SK-N-SH (cell line): Measurements from ENCODE around the gene TNFRSF19. TPM values are rescaled to one million over a fixed set of nuclear protein-coding genes. Genes with fewer than 3 reads are reported as not detected.

Experiments
- CTCF ChIA-PET: fragments of 300-600, 350-600 bp; formaldehyde crosslinking; extraction: SDS; loops from one replicate; lab custom pipeline; 2021; lab: Yijun Ruan, JAX
- POLR2A ChIA-PET: fragments of 350-600 bp; sonication (Branson Sonifier 250); formaldehyde crosslinking; extraction: SDS; loops from one replicate; lab custom pipeline; 2020; ENCODE audit warnings: antibody characterized with exemption, inconsistent platforms; lab: Yijun Ruan, JAX
- DNase-seq: peaks from one replicate; pipeline ENCODE4 v3.0.0; 2012
- H2AFZ ChIP-seq: fragments of 200-600 bp; sonication (generic); 2 replicates; pipeline ENCODE4 v1.8.1; 2016; ENCODE audit warnings: antibody characterized with exemption, mild to moderate bottlenecking, low read depth
- H3F3A ChIP-seq: fragments of 200-600 bp; sonication (generic); replicated peaks from 2 replicates; pipeline ENCODE3; 2016; ENCODE audit warnings: antibody characterized with exemption, mild to moderate bottlenecking; ENCODE audit not compliant: insufficient read depth
- H3K27ac ChIP-seq, 2 experiments: fragments of 200-500 bp in 1 of 2; fragments of 200-600 bp in 1 of 2; sonication (Bioruptor generic) in 1 of 2; sonication (generic), shearing (Covaris generic) in 1 of 2; 2 replicates each; pipeline versions ENCODE4 v1.5.1 to v1.6.1; 2014 to 2016; ENCODE audit warnings: low read depth in 2 of 2, inconsistent platforms in 1 of 2, low read length in 1 of 2, mild to moderate bottlenecking in 1 of 2, mixed read lengths in 1 of 2
- H3K27me3 ChIP-seq: fragments of 200-600 bp; sonication (generic), shearing (Covaris generic); 2 replicates; pipeline ENCODE4 v1.6.1; 2016; ENCODE audit warnings: mixed run types; ENCODE audit not compliant: insufficient read depth
- H3K36me3 ChIP-seq, 2 experiments: fragments of 200-500 bp in 1 of 2; fragments of 200-600 bp in 1 of 2; sonication (Bioruptor generic) in 1 of 2; sonication (generic) in 1 of 2; replicated peaks in 1 of 2; 2 replicates each; pipeline versions ENCODE3 to v1.5.1; 2014 to 2016; ENCODE audit warnings: low read length in 1 of 2, mild to moderate bottlenecking in 1 of 2; ENCODE audit not compliant: insufficient read depth in 2 of 2, control insufficient read depth in 1 of 2
- H3K4me1 ChIP-seq, 2 experiments: fragments of 200-500 bp in 1 of 2; fragments of 200-600 bp in 1 of 2; sonication (Bioruptor generic) in 1 of 2; sonication (generic), shearing (Covaris generic) in 1 of 2; 2 replicates each; pipeline versions ENCODE4 v1.5.1 to v1.6.1; 2014 to 2016; ENCODE audit warnings: low read depth in 1 of 2, low read length in 1 of 2, mixed run types in 1 of 2; ENCODE audit not compliant: insufficient read depth in 2 of 2, control insufficient read depth in 1 of 2
- H3K4me2 ChIP-seq: fragments of 200-600 bp; sonication (generic), shearing (Covaris generic); 2 replicates; pipeline ENCODE4 v1.6.1; 2017; ENCODE audit warnings: mixed run types
- H3K4me3 ChIP-seq, 2 experiments: fragments of 200-500 bp in 1 of 2; fragments of 200-600 bp in 1 of 2; sonication (Bioruptor generic) in 1 of 2; sonication (generic), shearing (Covaris generic) in 1 of 2; 2 replicates each; pipeline versions ENCODE4 v1.5.1 to v1.8.1; 2014 to 2016; ENCODE audit warnings: low read depth in 2 of 2, inconsistent platforms in 1 of 2, low read length in 1 of 2, mild to moderate bottlenecking in 1 of 2, mixed read lengths in 1 of 2, moderate library complexity in 1 of 2
- H3K79me2 ChIP-seq: fragments of 200-600 bp; sonication (generic); 2 replicates; pipeline ENCODE4 v1.8.1; 2017; ENCODE audit warnings: mild to moderate bottlenecking; ENCODE audit not compliant: insufficient read depth
- H3K9ac ChIP-seq: fragments of 200-600 bp; sonication (generic); 2 replicates; pipeline ENCODE4 v1.6.1; 2017; ENCODE audit warnings: mixed run types
- H3K9me2 ChIP-seq: fragments of 200-600 bp; sonication (generic); 2 replicates; pipeline ENCODE4 v1.6.1; 2017; ENCODE audit warnings: mixed run types
- H3K9me3 ChIP-seq: fragments of 200-600 bp; sonication (generic); 2 replicates; pipeline ENCODE4 v1.6.1; 2017; ENCODE audit warnings: mixed run types, mild to moderate bottlenecking, moderate library complexity
- H4K20me1 ChIP-seq: fragments of 200-600 bp; sonication (generic); 2 replicates; pipeline ENCODE4 v1.6.1; 2017; ENCODE audit warnings: mild to moderate bottlenecking, mixed run types; ENCODE audit not compliant: insufficient read depth
- EP300 ChIP-seq, 2 experiments: IDR thresholded peaks; 2 replicates each; pipeline versions ENCODE4 v1.4.0 to v1.6.1; 2012; ENCODE audit warnings: borderline replicate concordance in 1 of 2, low read depth in 1 of 2, low read length in 1 of 2
- EZH2phosphoT487 ChIP-seq: fragments of 200-600 bp; sonication (generic); IDR thresholded peaks from 2 replicates; pipeline ENCODE4 v1.6.1; 2017; ENCODE audit warnings: low read depth, mixed run types, mild to moderate bottlenecking, antibody characterized with exemption, moderate library complexity, borderline replicate concordance
- FOXM1 ChIP-seq: IDR thresholded peaks from 2 replicates; pipeline ENCODE4 v1.4.0; 2012; ENCODE audit warnings: low read depth, mild to moderate bottlenecking
- MEF2A ChIP-seq: IDR thresholded peaks from 2 replicates; pipeline ENCODE4 v1.4.0; 2012; ENCODE audit warnings: low read depth, borderline replicate concordance
- RAD21 ChIP-seq: IDR thresholded peaks from 2 replicates; pipeline ENCODE4 v1.6.1; 2012; ENCODE audit warnings: mild to moderate bottlenecking, low read length
- RFX5 ChIP-seq: IDR thresholded peaks from 2 replicates; pipeline ENCODE4 v1.6.1; 2012; ENCODE audit warnings: mild to moderate bottlenecking, improper control_type of control experiment, low read length
- SIN3A ChIP-seq: IDR thresholded peaks from 2 replicates; pipeline ENCODE4 v1.6.1; 2012; ENCODE audit warnings: low read depth, mild to moderate bottlenecking, low read length, moderate library complexity, borderline replicate concordance
- SMC3 ChIP-seq: IDR thresholded peaks from 2 replicates; pipeline ENCODE4 v1.6.1; 2012; ENCODE audit warnings: low read depth, low read length, improper control_type of control experiment
- TAF1 ChIP-seq: IDR thresholded peaks from 2 replicates; pipeline ENCODE4 v1.6.1; 2012; ENCODE audit warnings: low read depth, mild to moderate bottlenecking, low read length, moderate library complexity, borderline replicate concordance
- TCF12 ChIP-seq: IDR thresholded peaks from 2 replicates; pipeline ENCODE4 v1.4.0; 2012
- WGBS: methylation state at CpG from one replicate; pipeline ENCODE4 v1.1.6; 2017; ENCODE audit warnings: low lambda C conversion rate; 5-methylcytosine and 5-hydroxymethylcytosine counted together
- polyA plus RNA-seq, 3 experiments: library from polyadenylated mRNA; depleted of rRNA; stranded (reverse); fragments of >200 nt; gene quantifications; 2 replicates each; pipeline ENCODE4 v1.2.3, GENCODE V29; 2012
- TF ChIP-seq, protein P1 (sequence below): IDR thresholded peaks from 2 replicates; pipeline ENCODE4 v1.6.1; 2012; ENCODE audit warnings: mild to moderate bottlenecking, low read depth, low read length, moderate library complexity

TNFRSF19 gene
- polyA plus RNA-seq, 1 of the 3 experiments (the other 2 are of a cell fraction) = 4.6 TPM

DNA sequence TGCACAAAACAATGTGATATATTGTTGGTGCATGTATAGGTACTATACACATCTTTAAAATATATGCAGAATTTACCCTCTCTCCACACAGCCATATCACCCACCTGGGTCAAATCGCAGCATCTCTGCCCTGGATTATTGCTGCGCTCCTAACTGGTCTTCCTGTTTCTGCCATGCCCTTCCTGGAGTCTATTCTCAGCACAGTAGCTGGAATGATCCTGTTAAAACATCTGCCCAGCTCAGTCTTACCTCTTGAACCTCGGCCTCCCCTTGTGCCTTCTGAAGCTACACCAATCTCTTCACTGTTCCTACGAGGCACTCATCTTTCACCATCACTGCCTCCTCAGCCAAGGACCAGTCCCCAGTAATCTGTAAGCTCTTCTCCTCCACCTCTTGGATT is 25.5 kb upstream of the TNFRSF19 start (continued):
- TF ChIP-seq RAD21 = no peak
- TF ChIP-seq RFX5 = no peak
- no peak for TF ChIP-seq EZH2phosphoT487
- TF ChIP-seq TCF12 = no peak
- TF ChIP-seq TAF1 = no peak
- TF ChIP-seq EP300 (IDR thresholded peaks at IDR 0.05; ENCODE audit: borderline replicate concordance in 1 of 2, low read depth in 1 of 2, low read length in 1 of 2) = no peak
- TF ChIP-seq FOXM1 = no peak

DNA sequence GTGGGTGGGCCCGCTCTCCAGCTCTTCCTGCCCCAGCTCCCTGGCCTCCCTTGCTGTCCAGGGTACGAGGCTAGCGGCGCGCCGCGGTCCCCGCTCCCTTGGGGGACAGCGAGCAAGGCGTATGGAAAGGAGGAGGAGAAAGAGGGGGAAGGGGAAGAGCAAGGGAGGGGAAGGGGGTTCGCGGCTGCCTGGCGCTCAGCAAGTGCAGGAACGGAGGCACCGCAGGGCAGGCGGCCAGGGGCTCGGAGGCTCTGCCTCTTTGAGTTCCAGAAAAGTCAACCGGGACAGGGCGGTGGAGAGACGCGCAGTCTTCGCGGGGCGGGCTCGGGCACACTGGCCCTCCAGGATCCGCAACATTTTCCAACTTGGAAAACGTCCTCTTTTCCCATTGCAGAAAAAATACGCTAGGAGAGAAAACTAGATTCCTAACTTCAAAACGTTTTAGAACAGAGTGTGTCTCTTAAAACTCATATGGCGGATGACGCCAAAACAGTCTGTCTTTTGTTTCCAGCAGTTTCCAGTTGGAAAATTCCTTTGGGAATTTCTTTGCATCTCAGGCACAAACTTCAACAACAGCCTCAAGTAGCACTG is 23.1 kb upstream of the TNFRSF19 start:
- Histone ChIP-seq H3K36me3 (no peaks in the 10 kb centered on the region), H3K9me2 (no peaks in the 10 kb centered on the region), H3K9ac (no peak overlapping the region), H3K4me1 (no peaks in the 10 kb centered on the region; a peak in 1 of 4 replicates), H4K20me1 (no peaks in the 10 kb centered on the region), H3K79me2 (no peaks in the 10 kb centered on the region), H3K4me3 (no peak overlapping the region), H3K9me3 (no peaks in the 10 kb centered on the region), H3F3A (no peaks in the 10 kb centered on the region), H3K4me2 (no peak overlapping the region), H3K27me3 (no peaks in the 10 kb centered on the region), H2AFZ (no peak overlapping the region), H3K27ac (no peak overlapping the region)
- TF ChIP-seq SIN3A (no peak), SMC3 (no peak)
- WGBS = 91% methylated on average over 31 of the region's 31 CpGs
- CTCF ChIA-PET = no interaction called here
- POLR2A ChIA-PET = no interaction called here
- no peak for DNase-seq

DNA sequence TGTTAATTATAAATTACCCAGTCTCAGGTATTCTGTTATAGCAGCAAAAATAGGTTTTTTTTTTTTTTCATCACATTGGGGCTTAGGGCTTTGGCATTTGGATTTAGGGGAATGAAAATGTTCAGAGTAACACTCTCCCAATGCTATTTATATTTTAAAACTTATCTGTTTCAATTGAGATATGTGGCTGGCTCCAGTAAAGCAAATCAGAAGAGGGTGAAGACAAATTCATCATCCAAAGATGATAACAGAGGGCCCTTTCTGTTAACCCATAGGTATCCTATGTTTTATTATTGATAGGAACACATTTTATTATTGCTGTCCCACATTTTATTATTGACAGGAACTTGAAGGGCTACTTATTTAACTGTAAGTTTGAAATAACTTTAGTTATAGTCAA is 20.5 kb upstream of the TNFRSF19 start:
- Histone ChIP-seq H3K9ac (no peak overlapping the region), H3K4me1 (no peaks in the 10 kb centered on the region; a peak in 1 of 4 replicates), H3K9me3 (no peaks in the 10 kb centered on the region), H3K9me2 (no peaks in the 10 kb centered on the region), H4K20me1 (no peaks in the 10 kb centered on the region), H3K36me3 (no peaks in the 10 kb centered on the region), H3K4me2 (no peak overlapping the region), H3K4me3 (no peak overlapping the region), H3K27ac (no peak overlapping the region), H3K27me3 (no peaks in the 10 kb centered on the region), H3F3A (no peaks in the 10 kb centered on the region), H3K79me2 (no peaks in the 10 kb centered on the region), H2AFZ (no peak overlapping the region)
- ChIA-PET POLR2A (no interaction called here), CTCF (interaction anchor here (1.0 kb wide), 1 partner anchor 37 kb away, joined by 3 read pairs; no protein-coding TSS in a partner anchor)
- TF ChIP-seq MEF2A = no peak
- TF ChIP-seq, protein P1, sequence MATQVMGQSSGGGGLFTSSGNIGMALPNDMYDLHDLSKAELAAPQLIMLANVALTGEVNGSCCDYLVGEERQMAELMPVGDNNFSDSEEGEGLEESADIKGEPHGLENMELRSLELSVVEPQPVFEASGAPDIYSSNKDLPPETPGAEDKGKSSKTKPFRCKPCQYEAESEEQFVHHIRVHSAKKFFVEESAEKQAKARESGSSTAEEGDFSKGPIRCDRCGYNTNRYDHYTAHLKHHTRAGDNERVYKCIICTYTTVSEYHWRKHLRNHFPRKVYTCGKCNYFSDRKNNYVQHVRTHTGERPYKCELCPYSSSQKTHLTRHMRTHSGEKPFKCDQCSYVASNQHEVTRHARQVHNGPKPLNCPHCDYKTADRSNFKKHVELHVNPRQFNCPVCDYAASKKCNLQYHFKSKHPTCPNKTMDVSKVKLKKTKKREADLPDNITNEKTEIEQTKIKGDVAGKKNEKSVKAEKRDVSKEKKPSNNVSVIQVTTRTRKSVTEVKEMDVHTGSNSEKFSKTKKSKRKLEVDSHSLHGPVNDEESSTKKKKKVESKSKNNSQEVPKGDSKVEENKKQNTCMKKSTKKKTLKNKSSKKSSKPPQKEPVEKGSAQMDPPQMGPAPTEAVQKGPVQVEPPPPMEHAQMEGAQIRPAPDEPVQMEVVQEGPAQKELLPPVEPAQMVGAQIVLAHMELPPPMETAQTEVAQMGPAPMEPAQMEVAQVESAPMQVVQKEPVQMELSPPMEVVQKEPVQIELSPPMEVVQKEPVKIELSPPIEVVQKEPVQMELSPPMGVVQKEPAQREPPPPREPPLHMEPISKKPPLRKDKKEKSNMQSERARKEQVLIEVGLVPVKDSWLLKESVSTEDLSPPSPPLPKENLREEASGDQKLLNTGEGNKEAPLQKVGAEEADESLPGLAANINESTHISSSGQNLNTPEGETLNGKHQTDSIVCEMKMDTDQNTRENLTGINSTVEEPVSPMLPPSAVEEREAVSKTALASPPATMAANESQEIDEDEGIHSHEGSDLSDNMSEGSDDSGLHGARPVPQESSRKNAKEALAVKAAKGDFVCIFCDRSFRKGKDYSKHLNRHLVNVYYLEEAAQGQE = no peak
- DNase-seq = no peak
